NCI-H526 treated with DMSO at 0.1 percent for 48 hours (cell line): ENCODE measurements around the gene CCDC146.
"Not testable (repeated sequence)": the region's sequence is repeated elsewhere in the genome, so short reads cannot be mapped to it uniquely, and the experiment has no call there.

ENCODE experiments used
- DNase-seq: peaks from one replicate; lab custom pipeline; 2025; lab: John Stamatoyannopoulos, UW

CCDC146 gene

DNA sequence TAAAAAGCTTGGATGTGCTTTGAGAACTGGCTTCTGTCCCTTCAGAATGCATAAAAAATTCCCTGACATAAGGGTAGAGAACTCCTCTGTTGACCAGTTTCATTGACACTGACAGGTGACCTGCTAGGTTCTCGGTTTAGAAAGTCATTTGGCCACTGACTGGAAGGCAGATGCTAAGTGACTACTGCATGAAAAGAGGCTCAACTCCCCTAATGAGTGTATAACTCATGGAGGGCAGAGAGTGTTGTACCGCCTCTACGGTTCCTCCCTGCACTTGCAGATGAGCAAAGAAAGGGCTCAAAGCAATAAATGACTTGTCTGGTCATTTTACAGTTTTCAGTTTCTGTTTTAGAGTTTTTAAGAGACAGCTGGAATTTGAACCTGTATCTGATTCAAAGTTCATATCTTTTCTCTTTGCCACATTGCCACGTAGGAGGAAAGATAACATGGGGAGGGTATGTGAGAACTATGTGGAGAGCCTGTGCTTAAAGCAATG is 80.1 kb downstream of the CCDC146 start:
- no peak for DNase-seq

DNA sequence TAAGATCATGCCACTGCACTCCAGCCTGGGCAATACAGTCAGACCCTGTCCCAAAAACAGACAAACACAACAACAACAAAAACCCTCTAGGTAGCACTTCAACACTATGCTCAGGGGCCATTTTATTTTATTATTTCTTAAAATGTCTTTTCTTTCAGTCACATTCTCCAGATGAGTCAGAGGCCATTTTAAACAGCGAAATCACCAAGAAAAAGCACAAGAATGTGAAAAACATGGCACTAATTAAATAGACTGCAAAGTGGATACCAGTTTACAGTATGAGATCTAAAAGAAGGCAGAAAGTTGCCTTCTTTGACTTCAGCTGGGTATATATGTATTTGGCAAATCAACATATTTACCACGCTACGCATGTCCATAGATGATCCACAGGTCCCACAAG is 83.3 kb downstream of the CCDC146 start:
- DNase-seq = no peak

DNA sequence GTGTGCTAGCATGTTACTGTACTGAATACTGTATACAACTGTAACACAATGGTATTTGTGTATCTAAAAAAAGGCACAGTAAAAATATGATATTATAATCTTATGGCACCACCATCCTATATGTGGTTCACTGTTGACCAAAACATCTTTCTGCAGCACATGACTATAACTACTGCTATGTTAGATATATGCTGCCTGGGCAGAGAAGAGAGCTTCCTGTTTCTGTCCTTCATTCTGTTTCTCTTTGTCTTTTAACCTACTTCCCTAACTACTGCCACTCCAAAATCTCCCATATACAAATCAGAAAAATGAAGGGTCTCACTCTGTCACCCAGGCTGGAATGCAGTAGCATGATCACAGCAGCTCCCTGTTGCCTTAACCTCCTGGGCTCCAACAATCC is 86.0 kb downstream of the CCDC146 start:
- no peak for DNase-seq

DNA sequence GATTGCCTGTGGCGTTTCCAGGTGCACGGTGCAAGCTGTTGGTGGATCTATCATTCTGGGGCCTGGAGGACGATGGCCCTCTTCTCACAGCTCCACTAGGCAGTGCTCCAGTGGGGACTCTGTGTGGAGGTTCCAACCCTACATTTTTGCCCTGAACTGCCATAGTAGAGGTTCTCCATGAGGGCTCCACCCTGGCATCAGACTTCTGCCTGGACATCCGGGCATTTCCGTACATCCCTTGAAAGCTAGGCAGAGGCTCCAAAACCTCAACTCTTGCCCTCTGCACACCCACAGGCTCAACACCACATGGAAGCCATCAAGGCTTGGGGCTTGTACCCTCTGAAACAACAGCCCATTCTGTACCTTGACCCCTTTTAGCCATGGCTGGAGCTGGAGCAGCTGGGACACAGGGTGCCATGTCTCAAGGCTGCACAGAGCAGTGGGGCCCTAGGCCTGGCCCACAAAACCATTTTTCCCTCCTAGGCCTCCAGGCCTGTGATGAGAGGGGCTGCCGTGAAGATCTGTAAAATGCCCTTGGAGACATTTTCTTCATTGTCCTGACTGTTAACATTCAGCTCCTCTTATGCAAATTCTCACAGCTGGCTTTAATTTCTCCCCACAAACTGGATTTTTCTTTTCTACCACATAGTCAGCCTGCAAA is 87.2 kb downstream of the CCDC146 start:
- DNase-seq = no peak

DNA sequence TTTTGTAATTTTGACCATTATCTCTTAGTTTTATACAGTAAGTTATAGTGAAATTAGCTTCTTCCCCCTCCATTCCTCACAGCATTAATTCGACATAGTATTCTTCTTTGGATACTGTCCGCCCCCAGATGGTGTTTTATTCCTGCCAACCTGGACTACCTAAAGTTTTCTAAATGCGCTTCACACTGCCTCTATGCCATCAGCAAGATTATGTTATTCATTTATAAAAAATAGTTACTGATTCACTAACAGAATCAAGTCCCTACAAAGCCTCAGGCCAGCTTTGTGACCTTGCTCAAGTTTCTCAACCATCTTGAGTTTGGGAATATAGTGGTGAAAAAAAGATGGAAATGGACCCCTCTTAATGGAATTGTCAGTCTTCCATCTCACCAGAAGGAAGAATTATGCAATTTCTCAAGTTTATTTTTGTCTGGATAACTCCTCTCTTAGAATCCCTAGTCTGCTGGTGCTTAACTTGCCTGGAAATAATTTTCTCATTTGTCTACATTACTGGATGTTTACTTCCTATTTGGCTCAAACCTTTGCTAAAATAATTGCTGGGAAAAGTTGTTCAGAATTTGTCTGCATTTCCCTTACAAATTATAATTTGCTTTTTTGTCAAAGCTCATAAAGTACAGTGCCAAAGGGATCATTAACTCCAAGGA is 93.9 kb downstream of the CCDC146 start:
- no peak for DNase-seq

DNA sequence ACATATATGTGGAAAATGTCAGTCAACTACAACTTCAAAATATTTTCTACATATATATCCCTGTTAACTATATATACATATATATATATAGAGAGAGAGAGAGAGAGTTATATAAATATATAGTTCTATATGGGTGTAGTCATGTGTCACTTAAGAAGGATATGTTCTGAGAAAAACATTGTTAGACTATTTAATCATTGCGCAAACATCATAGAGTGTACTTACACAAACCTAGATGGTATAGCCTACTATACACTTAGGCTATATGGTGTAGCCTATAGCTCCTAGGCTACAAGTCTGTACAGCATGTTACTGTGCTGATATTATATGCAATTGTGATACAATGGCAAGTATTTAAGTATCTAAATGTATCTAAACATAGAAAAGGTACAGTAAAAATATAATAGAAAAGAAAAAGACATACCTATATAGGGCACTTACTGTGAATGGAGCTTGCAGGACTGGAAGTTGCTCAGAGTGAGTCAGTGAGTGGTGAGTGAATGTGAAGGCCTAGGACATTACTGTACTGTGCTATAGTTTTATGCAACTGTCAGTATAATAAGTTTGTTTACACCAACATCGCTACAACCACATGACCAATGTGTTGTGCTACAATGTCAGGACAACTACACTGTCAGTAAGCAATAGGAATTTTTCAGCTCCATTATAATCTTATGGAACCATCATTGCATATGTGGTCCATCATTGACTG is 95.2 kb downstream of the CCDC146 start:
- DNase-seq = no peak

DNA sequence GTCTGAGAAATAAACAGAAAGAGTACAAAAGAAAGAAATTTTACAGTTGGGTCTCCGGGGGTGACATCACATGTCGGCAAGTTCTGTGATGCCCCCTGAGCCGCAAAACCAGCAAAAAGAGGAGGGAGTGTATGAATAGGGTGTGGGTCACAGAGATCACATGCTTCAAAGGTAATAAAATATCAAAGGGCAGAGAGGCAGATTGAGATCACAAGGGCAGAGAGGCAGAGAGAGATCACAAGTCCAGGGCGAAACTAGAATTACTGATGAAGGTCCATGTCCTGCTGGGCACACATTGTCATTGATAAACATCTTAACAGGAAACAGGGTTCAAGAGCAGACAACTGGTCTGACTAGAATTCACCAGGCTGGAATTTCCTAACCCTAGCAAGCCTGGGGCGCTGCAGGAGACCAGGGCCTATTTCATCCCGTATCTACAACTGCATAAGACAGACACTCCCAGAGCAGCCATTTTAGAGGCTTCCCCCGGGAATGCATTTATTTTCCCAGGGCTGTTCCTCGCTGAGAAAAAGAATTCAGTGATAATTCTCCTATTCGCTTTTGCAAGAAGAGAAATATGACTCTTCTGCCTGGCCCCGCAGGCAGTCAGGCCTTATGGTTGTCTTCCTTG is 97.4 kb downstream of the CCDC146 start:
- DNase-seq = not testable (repeated sequence)

DNA sequence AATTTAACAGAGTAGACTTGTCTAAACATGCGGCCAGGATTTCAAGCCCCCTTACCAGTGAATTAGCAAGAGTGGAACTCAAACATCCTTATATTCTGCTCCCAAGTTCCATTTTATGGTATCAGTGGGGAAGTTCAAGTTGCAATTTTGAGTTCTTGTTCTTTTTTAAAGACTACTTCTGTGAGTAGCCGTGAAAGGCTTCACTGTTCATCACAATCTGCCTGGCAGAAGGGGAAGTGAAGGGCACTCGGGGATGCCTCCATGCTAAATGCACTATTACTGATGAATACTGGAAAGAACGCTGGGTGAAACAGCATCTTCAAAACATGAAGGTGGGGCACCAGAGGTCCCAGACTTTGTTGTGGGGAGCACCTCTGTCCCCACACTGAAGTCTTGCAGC is 99.7 kb downstream of the CCDC146 start:
- no peak for DNase-seq

DNA sequence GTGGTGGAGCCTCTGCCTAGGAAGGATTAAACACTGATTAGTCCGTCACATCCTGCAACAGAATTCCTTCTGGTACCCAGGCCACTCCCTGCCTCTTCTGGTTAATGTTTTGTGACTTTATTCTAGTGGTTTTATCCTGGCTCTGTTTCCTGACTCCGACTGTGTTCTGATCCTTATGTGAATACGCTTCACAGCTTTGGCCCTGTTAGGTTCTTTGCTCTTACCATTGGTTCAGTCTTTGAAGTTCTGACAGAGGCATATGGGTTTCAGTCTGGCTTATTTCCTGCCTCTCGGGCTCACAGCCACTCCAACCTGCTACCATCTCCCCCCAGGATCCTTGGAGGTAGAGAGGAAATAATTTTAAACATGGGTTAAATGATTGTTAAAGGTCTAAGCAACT is 100.4 kb downstream of the CCDC146 start:
- no peak for DNase-seq

DNA sequence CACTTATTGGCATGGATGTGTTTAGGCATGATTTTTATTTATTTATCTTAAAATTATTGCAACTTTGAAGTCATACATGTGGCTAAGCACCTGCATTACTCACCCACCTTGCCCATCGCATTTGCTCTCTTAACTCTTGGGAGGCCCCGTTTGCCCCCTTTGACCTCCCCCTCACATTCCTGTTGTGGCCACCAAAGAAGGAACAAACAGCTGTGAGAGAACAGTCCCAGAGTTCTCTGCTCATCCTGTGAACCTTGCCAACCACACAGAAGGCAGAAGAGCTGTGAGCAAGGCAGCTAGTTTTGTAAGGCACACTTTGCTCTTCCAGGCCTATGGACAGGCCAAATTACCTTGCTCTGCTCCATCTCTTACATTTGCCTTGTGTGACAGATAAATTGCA is 100.8 kb downstream of the CCDC146 start:
- no peak for DNase-seq

DNA sequence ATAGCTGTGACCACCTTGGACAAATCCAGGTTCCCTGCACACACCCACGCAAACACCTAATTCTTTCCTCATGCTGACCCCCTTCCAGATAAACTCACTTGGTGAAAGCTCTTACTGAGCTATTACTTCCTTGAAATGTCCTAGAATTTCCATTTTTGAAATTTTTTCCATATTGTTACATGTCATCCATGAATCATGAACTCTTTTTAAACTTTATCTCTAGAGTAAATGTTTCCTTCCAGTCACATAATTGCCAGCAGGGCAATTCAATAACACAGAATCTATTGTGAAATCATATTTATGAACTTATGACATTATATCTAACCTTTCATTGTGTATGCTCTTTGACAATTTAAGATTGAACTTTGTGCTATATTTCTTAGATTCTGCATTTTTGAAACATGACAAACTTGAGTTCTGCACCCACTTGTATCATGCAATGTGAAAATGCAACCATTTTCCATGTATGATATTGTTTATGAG is 104.0 kb downstream of the CCDC146 start:
- no peak for DNase-seq

DNA sequence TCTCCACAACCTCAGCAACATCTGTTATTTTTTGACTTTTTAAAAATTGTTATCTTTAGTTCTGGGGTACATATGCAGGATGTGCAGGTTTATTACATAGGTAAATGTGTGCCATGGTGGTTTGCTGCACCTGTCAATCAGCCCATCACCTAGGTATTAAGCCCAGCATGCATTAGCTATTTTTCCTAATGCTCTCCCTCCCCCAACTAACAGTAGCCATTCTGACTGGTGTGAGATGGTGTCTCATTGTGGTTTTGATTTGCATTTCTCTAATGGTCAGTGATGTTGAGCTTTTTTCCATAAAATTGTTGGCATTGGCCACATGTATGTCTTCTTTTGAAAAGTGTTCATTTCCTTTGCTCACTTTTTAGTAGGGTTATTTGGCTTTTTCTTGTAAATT is 106.4 kb downstream of the CCDC146 start:
- not testable (repeated sequence) for DNase-seq

DNA sequence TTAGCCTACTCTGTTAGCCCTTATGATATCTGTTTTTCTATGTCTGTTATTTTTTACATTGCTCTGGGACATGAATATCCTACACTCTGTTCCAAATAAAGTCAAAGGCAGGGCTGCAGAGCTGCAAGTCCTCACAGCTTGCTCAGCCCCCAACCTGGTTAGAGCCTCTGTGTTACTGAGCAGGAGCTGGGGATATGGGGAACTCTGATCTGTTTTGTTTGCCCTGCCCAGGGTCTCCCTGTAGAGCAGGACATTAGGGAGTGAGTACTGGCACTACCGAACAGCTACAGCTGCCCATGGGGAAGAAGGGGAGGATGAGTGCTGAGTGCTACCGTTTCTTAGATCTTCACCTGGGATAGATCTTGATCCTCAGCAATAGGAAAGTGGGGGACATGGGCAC is 110.1 kb downstream of the CCDC146 start:
- no peak for DNase-seq

DNA sequence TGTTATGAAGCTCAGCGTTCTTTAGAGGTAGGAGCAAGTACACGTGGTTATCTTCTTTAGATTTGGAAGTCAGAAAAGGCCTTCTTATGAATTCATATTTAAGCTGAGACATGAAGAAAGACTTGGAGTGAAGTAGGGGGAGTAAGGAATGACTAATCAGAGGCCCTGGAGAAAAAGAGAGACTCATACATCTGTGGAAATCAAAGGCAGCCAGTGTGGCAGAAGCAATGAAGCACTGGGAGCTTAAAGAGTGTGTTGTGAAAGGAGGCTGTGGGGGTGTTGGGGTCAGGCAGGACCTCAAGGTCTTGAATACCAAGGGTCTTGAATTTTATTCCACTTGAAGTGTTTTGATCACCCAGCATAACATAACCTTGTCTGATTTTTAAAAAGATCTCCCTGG is 112.9 kb downstream of the CCDC146 start:
- DNase-seq = no peak

DNA sequence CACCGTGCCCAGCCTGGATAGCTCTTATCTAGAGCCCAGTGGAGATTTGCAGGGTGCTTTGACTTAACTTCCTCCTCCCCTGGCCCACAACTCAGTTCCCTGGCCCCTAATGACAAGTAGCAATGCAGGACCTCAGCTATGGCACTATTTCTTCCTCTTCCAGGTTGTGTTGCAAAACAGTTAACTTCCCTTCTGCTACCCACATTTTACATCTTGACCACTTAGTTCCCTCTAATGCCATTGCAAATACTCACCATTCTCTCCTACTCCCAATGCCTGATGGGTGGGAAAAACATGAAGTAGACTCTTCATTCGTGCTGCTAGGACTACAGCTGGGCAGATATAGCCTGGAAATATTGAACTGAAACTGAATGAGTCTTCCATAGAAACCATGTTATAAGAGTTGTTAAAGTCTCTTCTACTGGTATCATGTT is 116.3 kb downstream of the CCDC146 start:
- DNase-seq = no peak

DNA sequence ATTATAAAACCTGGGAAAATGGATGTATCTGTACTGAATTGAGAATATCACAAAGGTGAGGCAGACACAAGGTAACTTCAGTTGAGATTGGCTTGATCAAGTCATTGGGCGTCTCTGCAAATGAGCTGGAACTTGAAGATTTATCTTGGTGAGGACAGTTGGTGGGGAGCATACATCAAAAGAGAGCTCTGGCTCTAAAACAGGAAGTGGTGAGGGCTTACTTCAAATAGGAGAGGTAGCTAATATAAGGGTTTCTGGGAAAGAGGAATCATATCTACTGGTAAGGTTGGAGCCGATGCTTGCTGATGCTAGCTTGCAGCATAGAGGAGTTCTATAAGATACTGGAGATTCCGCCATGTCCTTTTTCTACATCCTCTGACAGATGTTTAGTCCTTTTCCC is 117.1 kb downstream of the CCDC146 start:
- DNase-seq = no peak

DNA sequence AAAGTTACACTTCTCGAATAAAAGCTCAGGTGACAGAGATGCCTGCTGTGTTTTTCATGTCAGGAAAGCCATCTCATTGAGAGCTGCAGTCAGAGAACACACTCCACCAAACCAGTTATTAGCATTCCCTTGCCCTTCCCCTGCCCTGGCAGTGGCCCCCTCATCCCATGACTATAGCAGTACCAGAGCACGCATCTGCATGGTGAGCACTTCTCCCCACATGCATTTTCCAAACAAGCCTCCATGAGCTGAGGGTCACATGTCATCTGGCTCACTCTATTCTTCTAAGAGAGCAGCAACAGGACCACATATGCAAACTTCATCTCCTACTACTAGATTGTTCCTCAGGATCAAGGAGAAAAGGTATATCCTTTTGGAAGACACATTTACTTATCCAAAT is 119.7 kb downstream of the CCDC146 start:
- no peak for DNase-seq

DNA sequence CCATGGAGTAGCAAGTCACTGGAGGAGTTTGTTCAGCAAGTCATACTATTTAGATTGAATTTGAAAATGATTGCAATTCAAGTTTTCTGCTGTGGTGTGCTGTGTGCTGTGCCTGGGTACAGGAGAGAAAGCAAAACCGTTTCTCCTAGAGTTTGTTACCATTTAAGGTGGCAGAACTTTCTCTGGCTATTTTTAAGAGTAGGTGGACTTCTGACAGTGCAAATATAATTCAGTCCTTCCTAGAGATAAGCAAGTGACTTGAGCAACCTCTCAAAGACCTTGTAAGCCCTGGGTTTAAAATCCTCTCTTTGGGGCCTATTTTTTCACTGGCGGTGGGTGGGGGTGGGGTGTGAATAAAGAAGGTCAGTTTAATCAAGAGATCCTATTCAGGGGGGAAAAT is 120.1 kb downstream of the CCDC146 start:
- no peak for DNase-seq

DNA sequence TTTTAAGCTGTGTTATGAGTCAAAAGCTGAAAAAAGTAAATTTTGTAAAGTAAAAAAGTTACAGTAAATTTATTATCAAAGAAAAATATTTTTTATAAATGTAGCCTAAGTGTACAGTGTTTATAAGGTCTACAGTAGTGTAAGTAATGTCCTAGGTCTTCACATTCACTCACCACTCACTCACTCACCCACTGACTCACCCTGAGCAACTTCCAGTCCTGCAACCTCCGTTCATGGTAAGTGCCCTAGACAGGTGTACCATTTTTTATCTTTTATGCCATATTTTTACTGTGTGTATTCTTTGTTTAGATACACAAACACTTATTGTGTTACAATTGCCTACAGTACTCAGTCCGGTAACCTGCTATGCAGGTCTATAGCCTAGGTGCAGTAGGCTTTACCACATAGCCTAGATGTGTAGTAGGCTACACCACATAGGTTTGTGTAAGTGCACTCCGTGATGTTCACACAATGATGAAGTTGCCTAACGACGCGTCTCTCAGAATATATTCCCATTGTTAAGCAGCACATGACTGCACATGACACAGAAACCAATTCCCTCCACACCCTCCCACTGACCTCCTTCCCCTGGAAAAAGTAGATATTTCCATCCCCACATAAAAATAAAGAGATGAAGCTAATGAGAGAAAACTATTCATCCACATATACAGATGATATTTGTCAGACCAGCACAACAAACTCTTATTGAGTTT is 122.0 kb downstream of the CCDC146 start:
- DNase-seq = no peak

DNA sequence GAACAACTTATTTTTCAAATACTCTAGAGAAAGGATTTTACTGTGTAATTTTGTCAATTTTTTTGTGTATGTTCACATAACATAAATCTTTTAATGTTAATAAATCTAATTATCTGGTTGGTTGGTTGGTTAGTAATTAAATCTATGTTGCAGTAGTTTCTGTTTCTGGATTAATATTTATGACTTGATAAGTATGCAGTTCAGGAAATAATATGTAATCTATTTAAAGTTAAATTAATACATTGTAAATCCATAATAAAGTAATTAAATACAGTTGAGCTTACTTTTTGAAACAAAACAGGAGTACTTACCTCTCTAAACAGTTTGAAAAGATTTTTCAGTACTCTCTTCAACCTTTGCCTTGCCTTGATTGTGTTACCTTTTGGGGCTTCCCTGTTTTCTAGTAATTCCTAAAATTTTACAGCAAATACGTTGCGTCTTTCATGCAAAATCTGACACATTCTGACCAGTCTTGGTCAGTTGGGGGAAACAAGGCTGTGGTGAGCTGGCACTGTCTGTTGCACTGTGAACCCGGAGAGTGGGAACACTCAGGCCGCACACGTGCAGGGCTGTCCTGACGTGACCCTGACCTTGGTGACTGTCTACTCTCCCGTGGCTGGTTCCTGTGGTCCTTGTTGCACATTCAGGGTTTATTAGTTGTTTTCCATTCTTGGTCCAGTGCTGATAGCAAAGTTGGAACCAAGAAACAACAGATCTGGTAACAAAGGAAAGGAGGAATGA is 122.8 kb downstream of the CCDC146 start:
- no peak for DNase-seq

DNA sequence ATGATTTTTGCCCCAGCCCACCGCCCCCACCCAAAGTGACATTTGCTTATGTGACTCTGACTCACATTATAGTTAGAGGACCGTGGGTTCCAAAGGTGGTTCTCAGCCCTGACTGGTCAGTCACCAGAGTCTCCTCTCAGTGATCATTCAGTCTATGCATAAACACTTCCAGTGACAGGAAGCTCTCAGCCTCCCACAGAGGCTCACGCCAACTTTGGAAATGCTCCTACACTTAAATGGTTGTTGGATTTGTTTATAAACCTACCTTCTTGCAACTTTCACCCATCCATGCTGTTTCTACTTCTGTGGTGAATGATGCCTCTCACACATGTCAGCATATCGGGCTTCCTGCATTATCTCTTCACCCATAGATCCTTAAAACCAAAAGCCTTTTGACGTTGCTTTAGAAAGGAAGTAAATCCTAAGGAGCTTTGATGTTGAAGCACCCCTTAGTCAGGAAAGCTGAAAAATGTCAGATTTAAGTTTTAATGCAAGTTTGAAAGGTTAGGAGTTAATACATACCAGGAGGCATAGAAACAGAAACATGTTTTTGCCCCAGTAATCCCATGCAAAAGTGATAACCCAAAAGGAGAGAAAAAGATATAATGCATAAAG is 123.7 kb downstream of the CCDC146 start:
- no peak for DNase-seq
